KBM-7 (cell line): ENCODE data around the gene TMED8.
"Not testable (repeated sequence)": the region's sequence is repeated elsewhere in the genome, so short reads cannot be mapped to it uniquely, and the experiment has no call there.

Source experiments
- DNase-seq: peaks from one replicate; pipeline ENCODE4 v3.0.0-alpha.2; 2015
- in situ Hi-C: fragments of 300-500 bp; cut with MboI; formaldehyde crosslinking; loops from 2 replicates; pipeline ENCODE4 v1.14.3; 2020; ENCODE audit warnings: low sequenced_read_pairs, low pct_unique_long_range_greater_than_20kb, mixed read lengths

The TMED8 gene

GRCh38 chr14:77325746-77326094 is 51.2 kb downstream of the TMED8 start:
- DNase-seq: no peak
- in situ Hi-C loops: no loop called here

DNA sequence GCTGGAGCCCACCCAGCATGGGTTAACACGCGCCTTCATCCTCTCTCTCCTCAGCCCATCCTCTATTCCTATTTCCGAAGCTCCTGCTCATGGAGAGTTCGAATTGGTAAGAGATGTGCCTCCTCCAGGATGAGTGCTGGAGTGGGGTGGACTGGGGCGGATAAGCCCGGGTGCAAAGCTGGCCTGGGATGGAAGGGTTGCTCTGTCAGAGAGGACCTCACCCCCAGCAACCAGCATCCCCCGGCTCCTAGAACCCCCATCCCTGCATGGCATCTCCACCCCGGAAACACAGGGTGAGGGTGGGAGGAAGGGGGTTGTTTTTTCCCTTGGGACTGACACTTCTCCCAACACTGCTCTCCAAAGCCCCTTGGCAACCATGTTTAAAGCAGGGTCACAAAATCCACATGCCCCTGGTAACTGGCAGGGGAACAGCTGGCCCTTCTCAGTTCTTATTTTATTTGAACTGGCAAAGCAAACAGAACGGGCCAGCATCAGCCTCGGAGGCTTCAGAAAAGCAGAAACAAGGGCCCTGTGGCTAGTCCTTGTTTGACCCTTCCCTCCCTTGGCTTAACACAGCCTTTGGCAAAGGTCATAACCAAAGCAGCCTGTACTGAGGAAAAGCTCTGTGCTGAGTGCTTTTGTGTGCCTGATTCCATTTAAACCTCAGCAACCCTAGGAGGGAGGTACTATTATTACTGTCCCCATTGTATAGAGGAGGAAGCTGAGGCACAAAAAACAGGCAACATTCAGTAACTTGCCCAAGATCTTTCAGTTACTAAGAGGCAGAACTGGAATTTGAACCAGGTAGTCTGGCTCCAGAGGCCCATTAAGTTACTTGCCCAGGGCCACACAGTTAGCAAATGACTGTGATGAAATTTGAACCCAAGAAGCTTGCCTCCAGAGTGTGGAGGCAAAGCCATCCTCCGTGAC is 51.8 kb downstream of the TMED8 start:
- DNase-seq: no peak
- in situ Hi-C loops: no loop called here

GRCh38 chr14:77324289-77324688 is 52.6 kb downstream of the TMED8 start:
- no peak for DNase-seq
- in situ Hi-C loops: no loop called here

- in situ Hi-C loops: no loop called here
- no peak for DNase-seq
Observed at GRCh38 chr14:77323571-77323970, 53.3 kb downstream of the TMED8 start.

DNA sequence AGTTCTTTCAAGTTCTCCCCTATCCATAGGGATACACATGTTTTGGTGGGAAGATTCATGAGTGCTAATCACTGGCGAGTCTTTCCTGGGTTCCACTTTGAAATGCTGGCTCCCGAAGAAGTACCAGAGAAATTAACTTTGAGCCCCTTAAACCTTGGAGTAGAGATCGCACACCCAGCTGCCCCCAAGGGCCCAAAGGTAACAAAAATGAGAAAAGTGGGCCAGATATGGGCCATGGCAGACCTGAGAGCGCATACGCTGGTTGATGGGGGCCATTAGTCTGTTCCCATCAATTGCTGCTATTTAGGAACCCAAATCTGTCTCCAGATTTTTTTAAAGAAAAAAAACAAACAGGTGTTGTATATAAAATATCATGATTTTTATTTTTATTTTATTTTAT is 53.9 kb downstream of the TMED8 start:
- DNase-seq: no peak
- in situ Hi-C loops: no loop called here

DNA sequence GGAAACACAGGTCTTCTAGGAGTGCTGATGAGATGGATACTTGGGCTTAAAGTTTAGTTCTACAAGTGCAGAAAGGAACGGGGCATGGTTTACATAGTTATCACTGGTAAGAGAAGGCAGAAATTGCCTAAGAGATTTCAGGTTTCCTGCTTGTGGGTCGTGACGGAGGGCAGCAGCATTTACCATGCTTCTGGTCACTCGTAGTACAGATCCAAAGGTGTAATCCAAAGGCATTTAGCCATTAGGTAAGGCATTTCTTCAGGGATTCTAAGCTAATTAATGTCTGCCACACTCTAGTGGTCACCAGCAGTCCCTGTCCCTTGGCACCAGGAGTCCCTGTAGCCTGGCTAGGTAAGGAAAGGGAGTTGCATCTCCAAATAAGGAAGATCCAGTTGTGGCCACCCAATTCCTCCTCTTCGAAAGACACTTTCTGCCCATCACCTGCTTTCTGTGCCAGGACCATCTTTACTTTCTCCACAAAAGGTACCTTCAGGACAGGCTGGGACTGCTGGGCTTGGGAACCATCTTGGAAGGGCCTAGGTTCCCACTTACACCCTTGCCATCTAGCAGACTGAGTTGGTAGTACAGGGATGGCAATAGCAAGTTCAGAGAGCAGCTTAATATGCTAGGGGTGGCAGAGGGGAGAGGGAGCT is 54.5 kb downstream of the TMED8 start:
- in situ Hi-C loops: no loop called here
- peak; percentile 17 for DNase-seq

DNA sequence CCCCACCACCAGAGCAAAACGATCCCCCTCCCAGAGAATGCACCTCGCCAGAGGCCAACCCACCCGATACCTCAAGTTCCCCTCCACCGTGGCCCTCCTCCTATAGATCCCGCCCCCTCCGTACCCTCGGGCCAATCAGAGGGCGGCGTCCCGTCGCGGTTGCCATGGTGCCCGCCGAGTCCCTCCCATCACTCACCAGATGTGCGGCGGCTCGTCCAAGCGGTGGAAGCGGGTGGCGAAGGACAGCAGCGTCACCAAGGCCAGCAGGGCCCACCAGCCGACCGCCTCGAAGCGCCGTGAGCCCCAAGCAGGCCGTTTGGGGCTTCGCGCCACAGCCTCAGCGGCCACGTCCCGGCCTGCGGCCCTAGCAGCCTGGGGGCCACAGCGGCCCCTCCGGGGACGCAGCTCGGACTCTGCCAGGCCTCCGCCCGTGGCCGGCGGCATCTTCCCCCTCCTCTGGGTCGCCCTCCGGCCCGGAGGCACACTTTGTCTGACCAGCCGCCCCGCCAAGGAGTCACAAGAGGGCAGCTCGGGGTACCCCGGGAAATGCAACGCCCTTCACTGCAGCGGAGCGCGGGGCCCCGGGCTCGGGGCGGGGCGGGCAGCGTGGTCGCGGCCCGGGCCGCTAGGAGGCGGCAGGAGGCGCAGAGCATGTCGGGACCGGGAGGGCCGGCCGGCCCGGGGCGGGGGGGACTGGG is 56.5 kb downstream of the TMED8 start, which contains the start of gene POMT2:
TSS of gene POMT2 (minus strand) at position 646 of the 698 bp plus-strand sequence. CDS start at position 444, 202 bp downstream.
- in situ Hi-C loops: no loop called here
- DNase-seq: peak; percentile 98

DNA sequence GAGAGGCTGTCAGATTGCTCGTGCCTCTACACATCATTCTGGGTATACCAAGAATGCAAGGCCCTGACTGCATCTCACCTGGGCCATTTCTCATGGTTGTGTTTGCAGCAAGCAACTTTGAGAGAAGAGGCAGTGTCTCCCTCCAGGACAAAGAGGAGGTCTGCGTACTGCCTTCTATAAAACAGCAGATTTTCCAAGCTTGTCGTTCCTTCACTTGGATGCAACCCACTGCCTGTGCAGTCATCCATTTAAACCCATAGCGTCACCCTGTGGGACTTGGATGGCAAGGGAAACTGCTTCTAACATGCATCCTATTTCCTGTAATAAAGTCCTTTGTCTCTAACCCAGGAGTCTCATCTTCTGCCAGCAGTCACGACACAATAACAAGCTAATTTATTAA is 57.5 kb downstream of the TMED8 start:
- in situ Hi-C loops: no loop called here
- DNase-seq: peak; percentile 9

DNA sequence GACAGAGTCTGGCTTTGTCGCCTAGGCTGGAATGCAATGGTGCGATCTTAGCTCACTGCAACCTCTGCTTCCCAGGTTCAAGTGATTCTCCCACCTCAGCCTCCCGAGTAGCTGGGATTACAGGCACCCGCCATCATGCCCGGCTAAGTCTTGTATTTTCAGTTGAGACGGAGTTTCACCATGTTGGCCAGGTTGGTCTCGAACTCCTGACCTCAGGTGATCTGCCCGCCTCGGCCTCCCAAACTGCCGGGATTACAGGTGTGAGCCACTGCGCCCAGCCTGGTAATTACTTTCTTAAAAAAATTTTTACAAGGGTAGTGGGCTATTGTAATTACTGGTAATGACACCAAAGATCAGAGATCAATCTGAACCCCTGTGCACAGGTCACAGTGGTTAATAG is 58.1 kb downstream of the TMED8 start:
- in situ Hi-C loops, DNase-seq: not testable (repeated sequence)

DNA sequence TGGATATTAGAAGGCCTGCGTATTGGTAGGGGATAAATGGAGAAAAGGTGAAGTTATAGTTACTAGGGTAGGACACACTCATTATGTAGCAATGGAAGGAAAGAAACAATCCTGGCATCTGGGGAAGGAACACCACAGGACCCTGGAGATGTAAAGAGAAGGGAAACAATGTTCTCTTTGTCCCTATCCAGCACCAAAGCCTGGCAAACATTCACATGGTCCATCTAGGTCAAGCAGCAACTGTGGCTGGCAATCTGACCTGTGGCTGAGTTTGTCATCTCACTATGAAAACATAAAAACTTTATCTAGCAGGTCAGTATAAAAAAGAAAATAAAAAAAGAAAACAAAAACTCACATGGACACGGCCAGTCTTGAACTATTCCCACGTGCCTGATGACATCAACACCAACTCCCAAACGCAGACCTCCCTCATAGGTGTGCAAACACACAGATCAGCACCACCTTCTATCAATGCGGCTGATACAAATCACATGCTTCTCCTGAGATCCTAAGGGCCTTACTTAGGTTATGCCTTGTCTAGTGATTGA is 58.8 kb downstream of the TMED8 start:
- no peak for DNase-seq
- in situ Hi-C loops: no loop called here

DNA sequence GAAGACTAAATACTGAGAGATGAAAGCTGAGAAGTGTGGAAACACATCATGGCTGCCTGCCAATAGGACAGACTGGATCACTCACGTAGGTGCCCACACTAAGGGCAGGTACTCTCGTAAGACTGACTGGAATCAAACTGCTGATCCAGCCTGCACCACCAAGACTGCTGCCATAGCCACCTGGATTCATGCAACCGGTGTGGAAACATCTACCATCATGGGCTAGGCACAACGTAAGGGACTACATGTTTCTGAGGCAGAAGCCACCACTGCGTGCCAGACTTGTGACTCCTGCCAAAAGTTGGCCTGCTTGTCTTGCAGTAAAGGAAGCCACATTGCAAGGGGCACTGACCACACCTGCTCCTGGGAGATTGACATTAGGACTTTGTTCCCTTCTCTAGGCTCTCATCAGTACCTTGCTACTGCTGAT is 60.0 kb downstream of the TMED8 start:
- no peak for DNase-seq
- in situ Hi-C loops: no loop called here

- in situ Hi-C loops: no loop called here
- no peak for DNase-seq
Observed at GRCh38 chr14:77316195-77316505, 60.7 kb downstream of the TMED8 start.

- in situ Hi-C loops: no loop called here
- no peak for DNase-seq
Observed at GRCh38 chr14:77314539-77315457, 62.1 kb downstream of the TMED8 start.

- in situ Hi-C loops: no loop called here
- DNase-seq: no peak
Observed at GRCh38 chr14:77314043-77314442, 62.9 kb downstream of the TMED8 start.

DNA sequence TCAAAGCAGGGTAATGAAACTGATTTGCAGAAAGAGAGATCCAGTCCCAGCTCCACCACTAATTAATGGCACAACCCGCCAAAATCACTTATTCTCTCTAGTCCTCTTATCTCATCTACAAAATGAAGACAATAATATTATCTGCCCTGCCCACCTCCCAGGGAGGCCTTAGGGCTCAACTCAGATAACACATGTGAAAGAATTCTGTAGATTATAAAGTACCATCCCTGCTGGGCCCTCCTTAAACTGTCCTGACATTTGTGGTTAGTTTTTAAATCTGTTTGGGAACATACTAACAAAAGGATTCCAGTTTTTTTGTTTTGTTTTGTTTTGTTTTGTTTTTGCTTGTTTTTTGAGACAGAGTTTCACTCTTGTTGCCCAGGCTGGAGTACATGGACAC is 63.5 kb downstream of the TMED8 start:
- in situ Hi-C loops: no loop called here

DNA sequence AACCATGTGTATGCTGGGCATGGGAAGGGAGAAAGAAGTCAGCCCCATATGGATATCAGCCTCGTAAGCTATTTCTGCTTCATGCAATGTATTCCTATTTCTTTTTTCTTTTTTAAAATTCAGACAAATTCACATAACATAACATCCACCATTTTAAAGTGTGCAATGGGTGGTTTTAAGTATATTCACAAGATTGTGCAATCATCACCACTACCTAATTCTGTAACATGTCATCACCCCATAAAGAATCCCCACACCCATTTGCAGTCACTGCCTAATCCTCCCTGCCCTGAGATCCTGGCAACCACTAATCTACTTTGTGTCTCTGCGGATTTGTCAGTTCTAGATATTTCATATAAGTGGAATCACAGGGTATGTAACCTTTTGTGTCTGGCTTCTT is 65.7 kb downstream of the TMED8 start:
- DNase-seq: peak; percentile 14
- in situ Hi-C loops: no loop called here

More for the DNA sequence above, 63.5 kb downstream of the TMED8 start:
- no peak for DNase-seq

GRCh38 chr14:77310026-77310425 is 66.9 kb downstream of the TMED8 start:
- DNase-seq: no peak
- in situ Hi-C loops: no loop called here

GRCh38 chr14:77309131-77309530 is 67.8 kb downstream of the TMED8 start:
- DNase-seq: peak; percentile 61
- in situ Hi-C loops: no loop called here
